ENCODE data around the gene CTSH. TPM values are rescaled to one million over a fixed set of nuclear protein-coding genes. Genes with fewer than 3 reads are reported as not detected.

Gene CTSH, protein sequence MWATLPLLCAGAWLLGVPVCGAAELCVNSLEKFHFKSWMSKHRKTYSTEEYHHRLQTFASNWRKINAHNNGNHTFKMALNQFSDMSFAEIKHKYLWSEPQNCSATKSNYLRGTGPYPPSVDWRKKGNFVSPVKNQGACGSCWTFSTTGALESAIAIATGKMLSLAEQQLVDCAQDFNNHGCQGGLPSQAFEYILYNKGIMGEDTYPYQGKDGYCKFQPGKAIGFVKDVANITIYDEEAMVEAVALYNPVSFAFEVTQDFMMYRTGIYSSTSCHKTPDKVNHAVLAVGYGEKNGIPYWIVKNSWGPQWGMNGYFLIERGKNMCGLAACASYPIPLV
- 42.0 to 45.0 TPM (median 44.5 TPM) in 5 replicates for total RNA-seq (2022; extraction: Qiagen RNA extraction)

DNA sequence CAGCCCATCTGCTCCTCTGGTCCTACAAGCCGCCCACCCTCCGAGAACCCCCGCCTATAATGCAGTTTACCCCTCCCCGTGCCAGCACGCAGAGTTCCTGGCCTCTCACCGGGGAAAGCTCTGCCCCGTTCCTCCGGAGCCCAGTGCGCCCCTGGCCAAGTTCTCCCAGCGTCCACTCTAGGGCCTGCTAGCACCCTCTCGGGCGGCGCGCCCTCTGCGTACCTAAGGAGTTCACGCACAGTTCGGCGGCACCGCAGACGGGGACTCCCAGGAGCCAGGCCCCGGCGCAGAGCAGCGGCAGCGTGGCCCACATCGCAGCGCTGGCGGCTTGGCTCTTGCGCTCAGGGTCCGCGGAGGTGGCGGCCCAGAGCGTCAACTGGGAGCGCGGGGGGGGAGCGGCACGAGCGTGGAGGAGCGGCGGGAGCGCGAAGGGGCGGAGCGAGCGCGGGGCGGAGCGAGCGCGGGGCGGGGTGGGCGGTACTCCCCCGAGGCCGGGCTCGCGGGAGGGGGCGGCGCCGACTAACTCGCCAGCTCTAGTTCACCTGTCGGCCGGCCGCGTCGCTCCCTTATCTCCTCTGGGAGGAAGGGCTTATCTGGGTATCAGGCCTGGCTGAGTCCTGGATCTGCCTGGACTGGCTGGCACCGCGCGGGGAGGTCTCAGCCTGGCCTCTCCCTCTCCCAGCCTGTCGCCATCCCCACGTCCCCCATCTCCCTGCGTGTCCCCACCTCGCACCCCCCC lies at the start of gene CTSH:
TSS of gene CTSH (minus strand) at position 378 of the 739 bp plus-strand sequence. CDS start at position 313, 65 bp downstream.

DNA sequence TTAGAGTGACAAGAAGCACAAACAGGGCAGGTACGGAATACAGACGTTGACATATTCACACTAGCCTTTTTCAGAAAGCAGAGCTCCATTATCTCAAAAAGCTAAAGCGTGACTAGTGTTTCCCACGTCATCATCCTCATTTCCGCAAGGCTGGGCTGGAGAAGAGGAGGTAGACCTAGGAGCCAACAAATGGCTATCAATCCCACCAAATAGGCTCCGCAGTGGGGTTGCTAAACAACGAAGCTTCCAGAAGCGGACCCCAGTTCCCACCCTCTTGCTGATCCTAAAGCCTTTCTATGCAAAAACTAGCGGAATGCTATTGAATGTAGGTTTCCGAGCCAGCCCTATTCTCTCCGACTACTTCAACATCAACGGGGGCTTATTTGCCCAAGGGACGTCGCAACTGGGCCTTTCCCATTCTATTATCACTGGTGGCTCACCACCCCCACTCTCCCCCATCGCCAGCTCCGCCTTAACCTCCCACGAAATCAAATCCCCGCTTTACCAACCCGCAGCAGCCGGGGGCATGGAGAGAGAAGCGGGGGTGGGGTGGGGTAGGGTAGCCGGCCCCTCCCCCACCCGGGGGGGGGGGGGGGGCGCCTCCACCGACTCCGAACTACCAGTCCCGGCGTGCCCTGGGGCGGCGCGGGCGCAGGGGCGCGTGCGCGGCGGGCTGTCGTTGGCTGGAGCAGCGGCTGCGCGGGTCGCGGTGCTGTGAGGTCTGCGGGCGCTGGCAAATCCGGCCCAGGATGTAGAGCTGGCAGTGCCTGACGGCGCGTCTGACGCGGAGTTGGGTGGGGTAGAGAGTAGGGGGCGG lies 72.5 kb downstream of the CTSH start, which contains the start of gene MORF4L1:
TSS of gene MORF4L1 (plus strand) at position 736 of the 817 bp plus-strand sequence. CDS start 128 bp downstream, outside the sequence.

Other genes with a start within 250 kb of the CTSH start
- 5.8 to 9.9 TPM (median 8.8 TPM) in 5 replicates for gene ADAMTS7, start 133.6 kb downstream of the CTSH start, total RNA-seq (2022; extraction: Qiagen RNA extraction)
- gene MORF4L1, start 72.2 kb downstream of the CTSH start, total RNA-seq (2022; extraction: Qiagen RNA extraction) = 338 to 660 TPM (median 361 TPM) in 5 replicates
- 0.13 to 0.39 TPM (median 0.34 TPM) in 5 replicates for gene RASGRF1, start 145.7 kb upstream of the CTSH start, total RNA-seq (2022; extraction: Qiagen RNA extraction)